ENCODE measurements around the gene SNX9. TPM values are rescaled to one million over a fixed set of nuclear protein-coding genes. Genes with fewer than 3 reads are reported as not detected.

The SNX9 gene
- total and polyA plus RNA-seq, 2 of the 4 experiments (the other 2 are of a cell fraction) = 35.3 to 41.2 TPM

DNA sequence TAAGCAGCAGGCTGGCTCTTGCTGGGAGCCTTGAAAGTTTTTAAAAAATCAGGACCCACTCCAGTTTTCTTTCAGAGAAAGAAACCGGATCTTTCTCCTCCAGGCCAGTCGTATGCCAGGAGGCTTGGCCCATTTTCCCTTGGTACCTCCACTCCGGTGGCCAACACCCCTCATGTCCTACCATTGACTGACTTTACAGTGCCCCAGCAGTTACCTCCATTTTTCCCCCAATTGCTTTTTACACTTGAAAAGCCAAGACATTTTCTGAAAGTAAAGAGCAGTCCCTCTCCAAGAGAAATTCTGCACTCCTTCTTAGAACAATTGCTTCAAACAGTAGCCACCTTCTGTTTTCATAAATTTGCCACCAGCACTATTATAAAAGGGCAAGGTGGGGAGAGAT, 47.7 kb upstream of the SNX9 start:
- Histone ChIP-seq H2AK9ac (replicated peaks; ENCODE audit: low read depth, low read length, poor library complexity) (no peak overlapping the region), H3K18ac (ENCODE audit: low read depth, low read length) (no peak overlapping the region), H3K4me2 (ENCODE audit: low read depth, low read length) (no peak overlapping the region), H3K9me3 (ENCODE audit: control insufficient read depth, insufficient read depth, low read length) (no peaks in the 10 kb centered on the region), H4K91ac (ENCODE audit: insufficient read depth, low read depth, low read length) (no peak overlapping the region), H2AK5ac (ENCODE audit: low read depth, low read length) (no peak overlapping the region), H2AFZ (replicated peaks; ENCODE audit: low read length, poor library complexity) (no peak overlapping the region), H3K79me1 (ENCODE audit: low read depth in 1 of 2, low read length in 2 of 2) (0 out of 4 replicates have a peak, but pooled peaks cover 0 to 4% of the 10 kb centered on the region in 2 experiments), H3K23ac (ENCODE audit: low read depth, low read length) (no peak overlapping the region), H3K4ac (ENCODE audit: low read depth, low read length) (no peak overlapping the region), H4K5ac (ENCODE audit: low read depth, low read length) (no peak overlapping the region), H3K9ac (ENCODE audit: low read depth, low read length) (no peak overlapping the region), H3K4me1 (ENCODE audit: control insufficient read depth, insufficient read depth, low read length) (peaks cover 2% of the 10 kb centered on the region), H2BK20ac (ENCODE audit: low read depth, low read length) (no peak overlapping the region), H3K56ac (ENCODE audit: extremely low read depth, insufficient read depth, low read length) (no peak overlapping the region), H2BK15ac (ENCODE audit: low read depth, low read length) (no peak overlapping the region), H2BK5ac (ENCODE audit: low read depth, low read length, poor library complexity, severe bottlenecking) (no peak overlapping the region), H3K14ac (replicated peaks; ENCODE audit: low read depth, low read length) (no peak overlapping the region), H4K20me1 (ENCODE audit: insufficient read depth, low read length) (no peaks in the 10 kb centered on the region), H3K27ac (ENCODE audit: insufficient read depth, low read length) (no peak overlapping the region), H3K4me3 (ENCODE audit: insufficient read depth, low read depth, low read length) (no peak overlapping the region), H3K27me3 (ENCODE audit: control insufficient read depth, insufficient read depth, low read length) (no peaks in the 10 kb centered on the region), H2BK120ac (ENCODE audit: low read depth, low read length) (no peak overlapping the region), H4K8ac (ENCODE audit: low read depth in 2 of 2, low read length in 2 of 2) (no peak overlapping the region), H3K9me1 (ENCODE audit: insufficient read depth, low read length) (peaks cover 8% of the 10 kb centered on the region), H3K36me3 (ENCODE audit: control insufficient read depth, insufficient read depth, low read length) (no peaks in the 10 kb centered on the region)
- in situ Hi-C loops (cut with MboI; ENCODE audit: low sequenced_read_pairs) (no loop called here), intact Hi-C loops (cut with micrococcal nuclease) (no loop called here), dilution Hi-C loops (cut with HindIII; ENCODE audit: low sequenced_read_pairs, unreplicated experiment) (no loop called here)
- ATAC-seq (ENCODE audit: low read depth) (no peak), DNase-seq (no peak)
- ChIA-PET POLR2A (ENCODE audit: unreplicated experiment) (no interaction called here), CTCF (no interaction called here)
- BruUV-seq (replicated peaks) = no TSS peak
- 90% methylated on average over 2 of the region's 3 CpGs; no CpG with 5 or more reads in 1 of the 2 experiments for WGBS, 2 experiments (ENCODE audit: extremely low coverage in 2 of 2, insufficient read length in 1 of 2)
- TF ChIP-seq, protein P1, sequence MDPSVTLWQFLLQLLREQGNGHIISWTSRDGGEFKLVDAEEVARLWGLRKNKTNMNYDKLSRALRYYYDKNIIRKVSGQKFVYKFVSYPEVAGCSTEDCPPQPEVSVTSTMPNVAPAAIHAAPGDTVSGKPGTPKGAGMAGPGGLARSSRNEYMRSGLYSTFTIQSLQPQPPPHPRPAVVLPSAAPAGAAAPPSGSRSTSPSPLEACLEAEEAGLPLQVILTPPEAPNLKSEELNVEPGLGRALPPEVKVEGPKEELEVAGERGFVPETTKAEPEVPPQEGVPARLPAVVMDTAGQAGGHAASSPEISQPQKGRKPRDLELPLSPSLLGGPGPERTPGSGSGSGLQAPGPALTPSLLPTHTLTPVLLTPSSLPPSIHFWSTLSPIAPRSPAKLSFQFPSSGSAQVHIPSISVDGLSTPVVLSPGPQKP (IDR thresholded peaks at IDR 0.05; ENCODE audit: borderline replicate concordance, low read depth, low read length) = no peak
- TF ChIP-seq, protein P2, sequence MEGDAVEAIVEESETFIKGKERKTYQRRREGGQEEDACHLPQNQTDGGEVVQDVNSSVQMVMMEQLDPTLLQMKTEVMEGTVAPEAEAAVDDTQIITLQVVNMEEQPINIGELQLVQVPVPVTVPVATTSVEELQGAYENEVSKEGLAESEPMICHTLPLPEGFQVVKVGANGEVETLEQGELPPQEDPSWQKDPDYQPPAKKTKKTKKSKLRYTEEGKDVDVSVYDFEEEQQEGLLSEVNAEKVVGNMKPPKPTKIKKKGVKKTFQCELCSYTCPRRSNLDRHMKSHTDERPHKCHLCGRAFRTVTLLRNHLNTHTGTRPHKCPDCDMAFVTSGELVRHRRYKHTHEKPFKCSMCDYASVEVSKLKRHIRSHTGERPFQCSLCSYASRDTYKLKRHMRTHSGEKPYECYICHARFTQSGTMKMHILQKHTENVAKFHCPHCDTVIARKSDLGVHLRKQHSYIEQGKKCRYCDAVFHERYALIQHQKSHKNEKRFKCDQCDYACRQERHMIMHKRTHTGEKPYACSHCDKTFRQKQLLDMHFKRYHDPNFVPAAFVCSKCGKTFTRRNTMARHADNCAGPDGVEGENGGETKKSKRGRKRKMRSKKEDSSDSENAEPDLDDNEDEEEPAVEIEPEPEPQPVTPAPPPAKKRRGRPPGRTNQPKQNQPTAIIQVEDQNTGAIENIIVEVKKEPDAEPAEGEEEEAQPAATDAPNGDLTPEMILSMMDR (conservative IDR thresholded peaks at IDR 0.05; ENCODE audit: low read depth, low read length) = no peak
- TF ChIP-seq, protein P3, sequence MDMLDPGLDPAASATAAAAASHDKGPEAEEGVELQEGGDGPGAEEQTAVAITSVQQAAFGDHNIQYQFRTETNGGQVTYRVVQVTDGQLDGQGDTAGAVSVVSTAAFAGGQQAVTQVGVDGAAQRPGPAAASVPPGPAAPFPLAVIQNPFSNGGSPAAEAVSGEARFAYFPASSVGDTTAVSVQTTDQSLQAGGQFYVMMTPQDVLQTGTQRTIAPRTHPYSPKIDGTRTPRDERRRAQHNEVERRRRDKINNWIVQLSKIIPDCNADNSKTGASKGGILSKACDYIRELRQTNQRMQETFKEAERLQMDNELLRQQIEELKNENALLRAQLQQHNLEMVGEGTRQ (IDR thresholded peaks at IDR 0.05; ENCODE audit: low read depth, low read length) = no peak
- TF ChIP-seq NFE2L2 (IDR thresholded peaks at IDR 0.05; ENCODE audit: low read depth, low read length) = no peak
- TF ChIP-seq RAD21 (IDR thresholded peaks at IDR 0.05; ENCODE audit: low read length) = no peak
- no peak for TF ChIP-seq RFX5 (IDR thresholded peaks at IDR 0.05; ENCODE audit: low read depth, low read length)
- TF ChIP-seq CHD1 (IDR thresholded peaks at IDR 0.05; ENCODE audit: low read depth, low read length) = no peak
- TF ChIP-seq CEBPB (IDR thresholded peaks at IDR 0.05; ENCODE audit: low read depth, low read length) = no peak
- TF ChIP-seq MAZ (IDR thresholded peaks at IDR 0.05; ENCODE audit: borderline replicate concordance, low read depth, low read length) = no peak
- no peak for TF ChIP-seq RCOR1 (IDR thresholded peaks at IDR 0.05; ENCODE audit: insufficient replicate concordance, low read length)
- TF ChIP-seq SMC3 (IDR thresholded peaks at IDR 0.05; ENCODE audit: low read depth, low read length) = no peak
- no peak for TF ChIP-seq MAFK (IDR thresholded peaks at IDR 0.05; ENCODE audit: low read depth, low read length)

Measured in IMR-90 (cell line).